ENCODE measurements around the gene KIAA0825. TPM values are rescaled to one million over a fixed set of nuclear protein-coding genes. Genes with fewer than 3 reads are reported as not detected.

Gene KIAA0825
- total RNA-seq, 1 experiment from 2014 or later, result 0.07 TPM

DNA sequence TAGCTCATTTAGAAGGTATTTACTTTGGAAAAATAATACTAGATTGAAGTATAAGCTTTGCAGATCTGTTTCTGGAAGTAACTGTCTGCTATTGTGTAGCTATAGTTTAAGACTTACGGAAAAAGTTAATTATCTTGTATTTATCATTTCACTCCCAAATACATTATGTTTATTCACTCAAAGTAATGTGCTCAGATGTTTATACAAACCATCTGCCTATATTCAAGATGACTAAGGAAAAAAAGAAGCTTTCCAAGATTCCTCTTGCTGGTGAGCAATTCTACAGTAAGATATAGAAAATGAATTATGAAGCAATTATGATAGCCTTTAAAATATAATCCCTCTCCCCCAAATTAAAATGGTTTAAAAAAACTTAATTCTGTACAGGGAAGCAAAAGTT lies 137.9 kb downstream of the KIAA0825 start:
- intact Hi-C loops (cut with micrococcal nuclease), result no loop called here
- Histone ChIP-seq H3K9me2 (replicated peaks; ENCODE audit: low read length) (no peaks in the 10 kb centered on the region), H3K79me2 (ENCODE audit: low read length) (no peaks in the 10 kb centered on the region), H3K4me3 (ENCODE audit: low read length) (no peak overlapping the region), H3K9me3 (ENCODE audit: low read length) (no peaks in the 10 kb centered on the region), H2AFZ (ENCODE audit: low read length) (no peak overlapping the region), H3K4me2 (ENCODE audit: low read length) (no peak overlapping the region), H3K4me1 (ENCODE audit: insufficient read depth, low read length) (no peaks in the 10 kb centered on the region), H3K27me3 (ENCODE audit: low read length) (no peaks in the 10 kb centered on the region), H3K27ac (ENCODE audit: low read length) (no peak overlapping the region), H4K20me1 (ENCODE audit: low read length) (no peaks in the 10 kb centered on the region), H3K9ac (ENCODE audit: low read length) (no peak overlapping the region), H3F3A (ENCODE audit: low read length, unreplicated experiment) (no peaks in the 10 kb centered on the region), H3K36me3 (ENCODE audit: low read depth, low read length) (no peaks in the 10 kb centered on the region)
- ChIA-PET CTCF (no interaction called here), POLR2A (ENCODE audit: unreplicated experiment) (no interaction called here)
- DNase-seq, result no peak
- no TSS peak for BruUV-seq (replicated peaks)
- TF ChIP-seq EZH2phosphoT487 (IDR thresholded peaks at IDR 0.05; ENCODE audit: borderline replicate concordance, low read length) (no peak), EZH2 (IDR thresholded peaks at IDR 0.05; ENCODE audit: low read length, unreplicated experiment) (no peak), CTCF (conservative IDR thresholded peaks at IDR 0.05; ENCODE audit: low read depth, low read length) (no peak)
- no peak for ATAC-seq

GRCh38 chr5:94473936-94474335 lies 144.5 kb downstream of the KIAA0825 start:
- Histone ChIP-seq H3F3A (ENCODE audit: low read length, unreplicated experiment) (no peaks in the 10 kb centered on the region), H3K9ac (ENCODE audit: low read length) (no peak overlapping the region), H3K4me3 (ENCODE audit: low read length) (no peak overlapping the region), H3K27me3 (ENCODE audit: low read length) (no peaks in the 10 kb centered on the region), H3K4me1 (ENCODE audit: insufficient read depth, low read length) (no peaks in the 10 kb centered on the region), H3K36me3 (ENCODE audit: low read depth, low read length) (no peaks in the 10 kb centered on the region), H4K20me1 (ENCODE audit: low read length) (no peaks in the 10 kb centered on the region), H3K27ac (ENCODE audit: low read length) (no peak overlapping the region), H3K4me2 (ENCODE audit: low read length) (no peak overlapping the region), H3K9me3 (ENCODE audit: low read length) (no peaks in the 10 kb centered on the region), H3K9me2 (replicated peaks; ENCODE audit: low read length) (no peaks in the 10 kb centered on the region), H2AFZ (ENCODE audit: low read length) (no peak overlapping the region), H3K79me2 (ENCODE audit: low read length) (no peaks in the 10 kb centered on the region)
- ChIA-PET POLR2A (ENCODE audit: unreplicated experiment) (no interaction called here), CTCF (no interaction called here)
- DNase-seq (no peak), ATAC-seq (no peak)
- intact Hi-C loops (cut with micrococcal nuclease), result no loop called here
- BruUV-seq (replicated peaks), result no TSS peak
- no peak for TF ChIP-seq CTCF (conservative IDR thresholded peaks at IDR 0.05; ENCODE audit: low read depth, low read length)
- TF ChIP-seq EZH2phosphoT487 (IDR thresholded peaks at IDR 0.05; ENCODE audit: borderline replicate concordance, low read length), result no peak
- no peak for TF ChIP-seq EZH2 (IDR thresholded peaks at IDR 0.05; ENCODE audit: low read length, unreplicated experiment)

DNA sequence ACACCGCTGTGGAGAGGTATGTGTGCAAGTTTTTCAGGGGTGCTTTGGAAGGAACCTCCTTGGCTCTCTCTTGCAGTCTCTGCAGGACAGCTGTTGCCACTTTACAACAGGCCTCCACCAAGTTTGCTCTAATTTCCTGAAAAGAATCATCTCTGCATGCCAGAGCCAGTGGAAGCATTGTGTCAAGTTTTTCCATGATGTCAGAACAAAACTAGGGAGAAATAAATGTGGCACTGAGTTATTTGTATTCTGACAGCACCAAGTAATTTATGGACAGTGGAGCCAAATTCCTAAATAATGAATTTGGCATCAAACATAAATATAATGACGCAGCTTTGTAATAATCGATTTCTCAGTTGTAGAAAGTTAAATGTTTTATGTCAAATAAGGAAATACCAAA lies 146.9 kb downstream of the KIAA0825 start:
- Histone ChIP-seq H3K4me3 (ENCODE audit: low read length) (no peak overlapping the region), H3K9ac (ENCODE audit: low read length) (no peak overlapping the region), H3K36me3 (ENCODE audit: low read depth, low read length) (no peaks in the 10 kb centered on the region), H2AFZ (ENCODE audit: low read length) (no peak overlapping the region), H3K79me2 (ENCODE audit: low read length) (no peaks in the 10 kb centered on the region), H3K9me3 (ENCODE audit: low read length) (no peaks in the 10 kb centered on the region), H3K27ac (ENCODE audit: low read length) (no peak overlapping the region), H3F3A (ENCODE audit: low read length, unreplicated experiment) (no peaks in the 10 kb centered on the region), H3K9me2 (replicated peaks; ENCODE audit: low read length) (no peaks in the 10 kb centered on the region), H3K4me1 (ENCODE audit: insufficient read depth, low read length) (no peaks in the 10 kb centered on the region), H4K20me1 (ENCODE audit: low read length) (no peaks in the 10 kb centered on the region), H3K4me2 (ENCODE audit: low read length) (no peak overlapping the region), H3K27me3 (ENCODE audit: low read length) (no peaks in the 10 kb centered on the region)
- POLR2A ChIA-PET (ENCODE audit: unreplicated experiment), result no interaction called here
- TF ChIP-seq CTCF (conservative IDR thresholded peaks at IDR 0.05; ENCODE audit: low read depth, low read length) (no peak), EZH2 (IDR thresholded peaks at IDR 0.05; ENCODE audit: low read length, unreplicated experiment) (no peak), EZH2phosphoT487 (IDR thresholded peaks at IDR 0.05; ENCODE audit: borderline replicate concordance, low read length) (no peak)
- CTCF ChIA-PET, result no interaction called here
- ATAC-seq, result no peak
- no peak for DNase-seq
- BruUV-seq (replicated peaks), result no TSS peak
- intact Hi-C loops (cut with micrococcal nuclease), result no loop called here

All from PC-3 (cell line).